SH-SY5Y (cell line): ENCODE results near the gene PLA2R1.

Experiments used
- GATA2 ChIP-seq: IDR thresholded peaks from 2 replicates; pipeline ENCODE4 v1.6.1; 2011; ENCODE audit warnings: mild to moderate bottlenecking, low read depth, low read length
- GATA3 ChIP-seq: IDR thresholded peaks from 2 replicates; pipeline ENCODE4 v1.6.1; 2011; ENCODE audit warnings: low read depth, mild to moderate bottlenecking, low read length, moderate library complexity

Gene PLA2R1

GRCh38 chr2:159925975-159926374 lies 136.4 kb downstream of the PLA2R1 start:
- TF ChIP-seq GATA2 (no peak), GATA3 (no peak)

GRCh38 chr2:159922563-159922962 lies 139.9 kb downstream of the PLA2R1 start:
- no peak for TF ChIP-seq GATA3
- TF ChIP-seq GATA2 = no peak

GRCh38 chr2:159921752-159922404 lies 140.5 kb downstream of the PLA2R1 start:
- TF ChIP-seq GATA2 (no peak), GATA3 (no peak)

- no peak for TF ChIP-seq GATA2
- no peak for TF ChIP-seq GATA3
Observed at GRCh38 chr2:159916511-159916910, 145.9 kb downstream of the PLA2R1 start.

- no peak for TF ChIP-seq GATA3
- TF ChIP-seq GATA2 = no peak
Observed at GRCh38 chr2:159913900-159914299, 148.5 kb downstream of the PLA2R1 start.

GRCh38 chr2:159912580-159912979 lies 149.8 kb downstream of the PLA2R1 start:
- TF ChIP-seq GATA2 (no peak), GATA3 (no peak)

- TF ChIP-seq GATA2 = no peak
- TF ChIP-seq GATA3 = no peak
Observed at GRCh38 chr2:159910951-159911350, 151.5 kb downstream of the PLA2R1 start.

- TF ChIP-seq GATA2 (no peak), GATA3 (no peak)
Observed at GRCh38 chr2:159908623-159909022, 153.8 kb downstream of the PLA2R1 start.

GRCh38 chr2:159907909-159908308 lies 154.5 kb downstream of the PLA2R1 start:
- TF ChIP-seq GATA3 (no peak), GATA2 (no peak)

- no peak for TF ChIP-seq GATA3
- no peak for TF ChIP-seq GATA2
Observed at GRCh38 chr2:159905926-159906714, 156.3 kb downstream of the PLA2R1 start.

- TF ChIP-seq GATA3 (no peak), GATA2 (no peak)
Observed at GRCh38 chr2:159904959-159905305, 157.5 kb downstream of the PLA2R1 start.

- TF ChIP-seq GATA3 = no peak
- no peak for TF ChIP-seq GATA2
Observed at GRCh38 chr2:159904127-159904958, 158.1 kb downstream of the PLA2R1 start, which contains the start of gene LY75. Gene LY75, minus strand, starts transcription at chr2:159904756.

GRCh38 chr2:159903443-159904126 lies 158.8 kb downstream of the PLA2R1 start:
- TF ChIP-seq GATA2 (no peak), GATA3 (no peak)

GRCh38 chr2:159902722-159903121 lies 159.7 kb downstream of the PLA2R1 start:
- TF ChIP-seq GATA2 (no peak), GATA3 (no peak)

GRCh38 chr2:159900343-159900742 lies 162.1 kb downstream of the PLA2R1 start:
- TF ChIP-seq GATA3 (no peak), GATA2 (no peak)
